ENCODE results near the gene GABRD.

GABRD gene

GRCh38 chr1:2065699-2066098 lies 46.6 kb downstream of the GABRD start:
- no peak for DNase-seq (ENCODE audit: low read depth, low spot score)
- H3K4me3 ChIP-seq (ENCODE audit: low read length) = no peak overlapping the region

- no peak for DNase-seq (ENCODE audit: low read depth, low spot score)
- no peak overlapping the region for H3K4me3 ChIP-seq (ENCODE audit: low read length)
These were observed 48.2 kb downstream of the GABRD start for GRCh38 chr1:2067393-2067792.

- H3K4me3 ChIP-seq (ENCODE audit: low read length) = no peak overlapping the region
- no peak for DNase-seq (ENCODE audit: low read depth, low spot score)
These were observed 48.8 kb downstream of the GABRD start for GRCh38 chr1:2067981-2068380.

GRCh38 chr1:2068951-2069350 lies 49.8 kb downstream of the GABRD start:
- no peak overlapping the region for H3K4me3 ChIP-seq (ENCODE audit: low read length)

GRCh38 chr1:2070016-2070415 lies 50.9 kb downstream of the GABRD start:
- DNase-seq (ENCODE audit: low read depth, low spot score) = no peak
- H3K4me3 ChIP-seq (ENCODE audit: low read length) = no peak overlapping the region

More at GRCh38 chr1:2068951-2069350, 49.8 kb downstream of the GABRD start:
- no peak for DNase-seq (ENCODE audit: low read depth, low spot score)

GRCh38 chr1:2070800-2071530 lies 51.8 kb downstream of the GABRD start:
- H3K4me3 ChIP-seq (ENCODE audit: low read length) = no peak overlapping the region
- no peak for DNase-seq (ENCODE audit: low read depth, low spot score)

GRCh38 chr1:2072109-2072806 lies 53.1 kb downstream of the GABRD start:
- no peak overlapping the region for H3K4me3 ChIP-seq (ENCODE audit: low read length)
- DNase-seq (ENCODE audit: low read depth, low spot score) = no peak

GRCh38 chr1:2072891-2073290 lies 53.7 kb downstream of the GABRD start:
- DNase-seq (ENCODE audit: low read depth, low spot score) = no peak
- no peak overlapping the region for H3K4me3 ChIP-seq (ENCODE audit: low read length)

- no peak for DNase-seq (ENCODE audit: low read depth, low spot score)
- no peak overlapping the region for H3K4me3 ChIP-seq (ENCODE audit: low read length)
These were observed 54.5 kb downstream of the GABRD start for GRCh38 chr1:2073382-2074230.

GRCh38 chr1:2074396-2074795 lies 55.3 kb downstream of the GABRD start:
- DNase-seq (ENCODE audit: low read depth, low spot score) = no peak
- H3K4me3 ChIP-seq (ENCODE audit: low read length) = no peak overlapping the region

GRCh38 chr1:2074944-2075740 lies 56.0 kb downstream of the GABRD start:
- DNase-seq (ENCODE audit: low read depth, low spot score) = no peak
- no peak overlapping the region for H3K4me3 ChIP-seq (ENCODE audit: low read length)

GRCh38 chr1:2076826-2077225 lies 57.7 kb downstream of the GABRD start:
- no peak overlapping the region for H3K4me3 ChIP-seq (ENCODE audit: low read length)
- DNase-seq (ENCODE audit: low read depth, low spot score) = no peak

GRCh38 chr1:2078170-2078569 lies 59.0 kb downstream of the GABRD start:
- no peak for DNase-seq (ENCODE audit: low read depth, low spot score)
- no peak overlapping the region for H3K4me3 ChIP-seq (ENCODE audit: low read length)

GRCh38 chr1:2079396-2080085 lies 60.4 kb downstream of the GABRD start:
- DNase-seq (ENCODE audit: low read depth, low spot score) = no peak

GRCh38 chr1:2080140-2080539 lies 61.0 kb downstream of the GABRD start:
- no peak for DNase-seq (ENCODE audit: low read depth, low spot score)
- H3K4me3 ChIP-seq (ENCODE audit: low read length) = no peak overlapping the region

More at GRCh38 chr1:2079396-2080085, 60.4 kb downstream of the GABRD start:
- no peak overlapping the region for H3K4me3 ChIP-seq (ENCODE audit: low read length)
